HG03025 (cell line): ENCODE data around the gene RRAGC.
"Not testable (repeated sequence)": the region's sequence is repeated elsewhere in the genome, so short reads cannot be mapped to it uniquely, and the experiment has no call there.

Source experiments
- ATAC-seq: cut with Tn5 transposase; IDR thresholded peaks from one replicate; pipeline ENCODE4 v1.9.1; 2021; ENCODE audit warnings: mild to moderate bottlenecking, moderate library complexity; ENCODE audit not compliant: unreplicated experiment, low FRiP score

The RRAGC gene

GRCh38 chr1:38860454-38860795, 853 bp upstream of the RRAGC start:
- ATAC-seq: no peak

DNA sequence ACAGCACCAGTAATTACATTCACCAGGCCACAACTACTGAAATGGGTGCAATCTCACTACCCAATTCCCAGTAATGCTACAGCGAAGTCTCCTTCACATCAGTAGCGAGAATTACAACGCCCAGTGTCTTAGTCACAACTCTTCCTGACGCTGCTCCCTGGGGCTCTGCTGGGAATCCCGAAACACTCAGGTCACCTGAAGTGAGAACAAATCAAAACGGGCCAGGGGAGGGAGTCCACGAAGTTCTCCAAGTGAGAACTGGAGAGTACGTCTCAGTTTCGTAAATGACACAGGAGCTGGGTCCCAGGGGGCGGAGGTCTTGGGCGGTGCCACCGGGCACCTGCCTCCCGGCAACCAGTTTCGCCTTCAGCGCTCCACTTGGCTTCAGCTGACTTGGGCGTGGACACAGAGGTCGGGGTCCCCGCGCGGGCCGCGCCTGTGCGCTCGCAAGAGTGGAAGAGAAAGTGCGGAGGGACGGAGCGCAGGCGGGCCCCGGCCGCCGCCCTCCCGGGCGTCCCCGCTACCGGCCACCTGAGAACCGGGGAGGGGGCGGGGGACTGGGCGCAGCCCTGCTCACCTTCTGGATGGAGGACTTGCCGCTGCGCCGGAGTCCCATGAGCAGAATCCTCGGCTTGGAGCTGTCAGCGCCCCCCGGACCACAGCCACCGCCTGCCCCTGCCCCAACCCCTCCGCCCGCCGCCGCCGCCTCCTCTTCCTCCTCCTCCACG, 575 bp downstream of the RRAGC start:
- ATAC-seq: peak; percentile 34

GRCh38 chr1:38852780-38853179, 6.8 kb downstream of the RRAGC start:
- no peak for ATAC-seq

DNA sequence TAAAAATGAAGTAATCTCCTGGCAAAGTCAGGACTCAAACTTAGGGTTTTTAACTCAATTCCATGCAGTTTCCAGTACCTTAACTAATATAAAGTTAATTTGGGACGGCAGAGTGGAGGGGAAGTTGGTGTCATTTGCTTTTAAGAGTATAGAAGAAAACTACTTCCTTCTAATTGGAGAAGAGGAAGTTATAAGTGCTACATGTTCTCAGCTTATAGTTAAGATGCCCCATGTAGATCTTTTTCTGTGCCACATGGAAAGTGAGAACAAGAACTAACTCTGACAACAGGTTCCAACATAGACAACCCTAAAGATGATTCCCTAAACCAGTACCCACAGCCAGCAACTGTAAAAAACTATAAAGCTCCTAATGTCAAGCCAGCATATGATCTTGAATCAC, 11.5 kb downstream of the RRAGC start:
- ATAC-seq: no peak

GRCh38 chr1:38846210-38846609, 13.4 kb downstream of the RRAGC start:
- no peak for ATAC-seq

DNA sequence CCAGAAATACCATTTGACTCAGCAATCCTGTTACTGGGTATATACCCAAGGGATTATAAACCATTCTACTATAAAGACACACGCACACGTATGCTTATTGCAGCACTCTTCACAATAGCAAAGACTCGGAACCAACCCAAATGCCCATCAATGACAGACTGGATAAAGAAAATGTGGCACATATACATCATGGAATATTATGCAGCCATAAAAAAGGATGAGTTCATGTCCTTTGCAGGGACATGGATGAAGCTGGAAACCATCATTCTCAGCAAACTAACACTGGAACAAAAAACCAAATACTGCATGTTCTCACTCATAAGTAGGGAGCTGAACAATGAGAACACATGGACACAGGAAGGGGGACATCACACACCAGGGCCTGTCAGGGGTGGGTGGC, 14.5 kb downstream of the RRAGC start:
- not testable (repeated sequence) for ATAC-seq

- no peak for ATAC-seq
Measured at GRCh38 chr1:38840281-38840680, 19.3 kb downstream of the RRAGC start.

GRCh38 chr1:38839363-38839762, 20.2 kb downstream of the RRAGC start:
- no peak for ATAC-seq

GRCh38 chr1:38836316-38836715, 23.3 kb downstream of the RRAGC start:
- not testable (repeated sequence) for ATAC-seq

DNA sequence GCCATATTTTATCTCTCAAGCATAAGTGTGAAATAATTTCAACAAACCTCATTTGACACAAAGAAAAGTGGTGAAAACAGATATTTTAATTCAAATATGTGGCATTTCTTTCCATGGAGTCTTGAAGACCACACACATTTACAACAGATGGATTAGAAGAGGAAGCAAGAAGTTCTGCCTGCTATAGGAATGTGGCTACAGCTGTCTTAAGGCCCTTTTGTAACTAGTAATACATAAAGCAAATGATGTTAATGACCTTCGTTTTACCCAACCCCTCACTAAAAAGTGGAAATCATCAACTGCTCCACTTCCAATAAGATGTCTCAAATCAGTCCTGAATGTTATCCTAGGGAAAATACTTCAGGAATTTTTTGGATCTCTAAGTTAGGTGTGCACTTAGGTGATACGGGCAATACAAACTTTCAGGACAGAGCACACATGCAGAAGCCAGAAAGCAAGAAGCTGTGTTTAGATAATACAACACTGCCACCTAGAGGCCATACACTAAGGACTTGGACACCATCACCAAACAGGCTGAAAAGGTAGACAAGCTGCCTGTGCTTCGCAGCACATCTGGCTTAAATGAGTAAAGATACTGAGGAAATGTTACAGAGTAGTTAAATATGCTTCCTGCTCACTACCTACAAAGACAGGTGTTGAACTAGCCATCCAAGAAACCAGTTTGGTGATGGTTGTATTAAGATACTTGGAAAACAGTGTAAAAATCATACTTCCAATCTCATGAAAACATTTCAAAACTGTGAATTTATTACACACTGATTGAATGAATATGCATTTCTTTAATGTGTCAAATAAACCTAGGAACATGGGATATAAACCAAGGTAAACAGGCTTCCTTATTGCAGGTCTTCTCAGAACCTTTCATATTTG, 24.4 kb downstream of the RRAGC start:
- no peak for ATAC-seq

DNA sequence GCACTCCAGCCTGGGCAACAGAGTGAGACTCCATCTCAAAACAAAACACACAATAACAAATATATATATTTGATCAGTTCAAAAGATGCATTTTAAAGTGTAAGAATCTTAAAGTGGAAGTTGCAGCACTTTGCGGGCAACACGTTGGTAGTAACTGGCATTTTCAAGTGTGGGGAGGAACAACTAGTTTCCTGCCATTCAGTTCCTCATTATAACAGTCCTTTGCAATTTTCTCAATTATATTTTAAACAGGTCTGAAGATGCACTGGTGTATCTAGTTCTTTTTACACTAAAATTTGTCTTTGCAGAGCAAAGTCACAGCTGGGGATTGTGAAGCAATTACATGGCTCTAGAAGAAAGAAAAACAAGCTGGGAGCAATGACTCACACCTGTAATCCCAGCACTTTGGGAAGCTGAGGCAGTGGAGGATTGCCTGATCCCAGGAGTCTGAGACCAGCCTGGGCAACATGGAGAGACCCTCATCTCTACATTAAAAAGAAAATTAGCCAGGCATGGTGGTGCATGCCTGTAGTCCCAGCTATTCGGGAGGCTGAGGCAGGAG, 25.3 kb downstream of the RRAGC start:
- no peak for ATAC-seq

DNA sequence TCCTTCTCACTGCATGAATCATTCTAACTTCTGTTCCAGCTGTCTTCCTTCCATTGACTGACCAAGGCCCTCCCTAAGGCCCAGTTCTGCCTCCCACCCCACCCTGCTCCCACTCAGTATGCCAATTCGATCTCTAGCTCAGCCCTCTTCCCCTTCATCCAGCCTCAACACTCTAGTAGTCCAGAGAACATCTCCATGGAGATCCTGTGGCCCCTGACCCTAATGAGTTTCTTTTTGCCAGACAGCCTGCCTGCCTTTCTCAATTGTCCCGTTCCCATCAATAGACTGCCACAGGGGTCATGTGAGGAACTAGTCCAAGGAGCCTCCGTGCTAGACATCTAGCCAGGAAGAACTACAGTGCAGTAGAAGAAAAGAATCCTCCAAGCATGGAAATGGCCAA, 26.4 kb downstream of the RRAGC start:
- no peak for ATAC-seq

DNA sequence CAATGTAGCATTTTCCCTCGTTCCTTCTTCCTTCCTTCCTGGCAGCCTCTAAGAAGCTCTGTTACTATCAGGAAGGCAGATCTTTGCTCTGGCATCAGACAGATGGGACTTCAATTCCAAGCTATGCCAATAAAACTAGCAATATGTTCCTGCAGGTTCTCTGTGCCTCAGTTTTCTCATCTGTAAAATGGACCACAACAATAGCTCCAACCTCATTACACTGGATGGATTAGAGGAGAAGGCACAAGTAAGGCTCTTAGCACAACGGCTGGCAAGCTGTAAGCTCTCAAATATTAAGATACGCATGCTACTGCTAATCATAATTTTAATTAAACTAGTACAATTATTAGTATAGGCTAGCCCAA, 27.2 kb downstream of the RRAGC start:
- ATAC-seq: no peak

DNA sequence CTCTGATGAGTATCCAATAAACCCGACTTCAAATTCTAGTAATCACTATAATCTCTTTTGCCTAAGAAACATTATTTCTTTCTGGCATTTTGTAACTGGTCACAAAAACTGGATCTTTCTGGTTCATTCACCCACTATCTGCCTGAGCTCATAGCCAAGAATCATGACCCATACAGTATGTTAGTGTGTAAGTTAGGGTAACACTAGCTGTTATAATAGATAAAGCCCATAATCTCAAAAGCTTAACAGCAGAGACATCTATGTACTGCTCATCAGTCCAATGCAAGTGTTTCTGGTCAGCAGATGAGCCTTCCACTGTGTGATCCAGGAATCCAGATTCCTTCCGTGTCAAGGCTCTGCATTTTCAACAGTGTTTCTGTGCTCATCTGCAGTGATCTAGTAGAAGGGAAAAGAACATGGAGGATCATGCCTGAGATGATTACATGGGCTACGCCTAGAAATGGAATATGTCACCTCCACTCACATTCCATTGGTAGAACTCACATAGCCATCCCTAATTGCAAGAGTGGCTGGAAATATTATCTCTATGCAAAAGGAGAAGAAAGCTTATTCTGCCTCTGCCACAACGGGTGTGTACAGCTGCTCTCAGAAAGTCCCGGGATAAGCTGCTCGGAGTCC, 27.7 kb downstream of the RRAGC start:
- no peak for ATAC-seq

DNA sequence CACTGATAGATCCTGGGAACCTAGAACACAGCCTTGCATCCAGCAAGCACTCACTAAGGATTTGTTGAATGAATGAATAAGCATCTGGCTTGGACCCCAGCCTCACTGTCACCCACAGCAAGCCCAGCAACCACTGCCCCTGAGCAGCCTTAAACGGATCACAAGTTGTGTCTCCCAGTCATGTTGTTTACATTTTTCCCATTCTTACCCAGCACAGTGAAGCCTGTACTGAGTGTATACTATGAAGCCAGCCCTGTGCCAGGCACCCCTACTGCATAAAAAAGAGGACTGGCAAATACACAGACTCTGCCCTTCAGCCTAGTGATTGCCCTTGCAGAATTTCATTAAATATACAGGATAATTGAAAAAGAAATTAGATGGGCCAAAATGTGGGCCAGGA, 30.2 kb downstream of the RRAGC start:
- ATAC-seq: no peak

DNA sequence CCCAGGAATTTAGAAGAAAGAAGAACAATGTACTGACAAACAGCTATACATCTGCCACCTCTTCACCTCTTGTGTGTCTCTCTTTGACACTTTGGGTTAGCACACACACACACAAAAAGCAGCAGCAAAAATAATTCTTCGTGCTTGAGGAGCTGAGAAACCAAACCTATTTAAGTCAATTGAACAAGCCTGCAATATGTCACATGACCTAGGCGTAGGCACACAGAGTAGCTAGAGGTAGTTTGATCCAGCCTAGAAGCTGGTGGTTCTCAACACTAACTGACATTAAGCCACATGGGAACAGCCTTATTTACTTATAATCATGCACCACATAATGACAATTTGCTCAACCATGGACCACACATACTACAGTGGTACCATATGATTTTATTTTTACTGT, 32.3 kb downstream of the RRAGC start:
- ATAC-seq: no peak

DNA sequence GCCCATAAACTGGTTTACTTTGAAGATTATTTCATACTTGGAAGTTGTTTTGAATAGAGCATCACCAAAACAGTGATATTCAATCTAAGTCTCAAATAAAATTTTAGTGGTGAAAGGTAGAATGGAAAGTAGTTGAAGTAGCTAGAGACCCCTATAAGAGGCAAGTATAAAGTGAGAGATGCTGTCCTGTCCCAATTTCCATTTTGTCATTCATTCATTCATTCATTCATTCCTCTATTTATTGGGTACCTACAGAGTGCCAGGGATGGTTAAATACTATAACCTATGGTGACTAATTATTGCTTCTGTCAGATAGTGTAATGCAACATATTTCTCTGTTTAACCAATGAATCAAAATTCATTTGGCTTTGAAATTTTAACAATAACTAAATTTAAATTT, 32.7 kb downstream of the RRAGC start:
- ATAC-seq: no peak

DNA sequence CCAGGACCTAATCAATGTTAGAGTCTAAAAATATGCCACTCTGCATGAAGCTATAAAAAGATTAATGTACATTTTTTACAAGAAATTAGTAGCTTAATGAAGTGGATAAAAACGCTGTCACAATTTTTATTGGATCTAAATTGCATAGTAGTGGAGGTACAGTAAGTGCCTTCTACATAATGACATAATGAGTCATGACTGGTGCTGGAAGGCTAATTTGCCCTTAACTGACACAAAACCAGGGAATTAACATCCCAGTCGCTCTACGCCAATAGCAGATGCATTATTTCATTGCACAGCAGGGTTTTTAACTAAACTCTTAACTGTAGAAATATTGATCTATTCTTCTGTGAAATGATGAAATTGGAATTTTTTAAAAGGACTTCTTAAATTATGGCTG, 33.3 kb downstream of the RRAGC start:
- no peak for ATAC-seq

DNA sequence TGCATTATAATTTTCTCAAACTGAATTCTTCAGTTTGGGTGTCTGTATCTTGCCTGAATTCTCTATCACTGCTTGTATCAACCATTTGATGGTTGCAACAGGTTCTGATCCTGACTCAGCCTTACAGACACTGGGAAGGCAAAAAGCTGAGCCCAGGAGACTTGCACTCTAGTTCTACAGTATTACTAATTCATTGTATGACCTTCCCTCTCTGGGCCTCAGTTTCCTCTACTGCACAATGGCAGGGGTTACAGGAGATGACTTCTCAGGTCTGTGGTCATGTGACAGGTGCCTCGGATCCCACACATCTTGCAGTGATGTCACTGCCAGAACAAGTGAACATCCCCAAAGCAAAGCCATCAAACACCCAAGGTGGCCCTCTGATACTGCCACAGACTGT, 38.7 kb downstream of the RRAGC start:
- ATAC-seq: no peak

DNA sequence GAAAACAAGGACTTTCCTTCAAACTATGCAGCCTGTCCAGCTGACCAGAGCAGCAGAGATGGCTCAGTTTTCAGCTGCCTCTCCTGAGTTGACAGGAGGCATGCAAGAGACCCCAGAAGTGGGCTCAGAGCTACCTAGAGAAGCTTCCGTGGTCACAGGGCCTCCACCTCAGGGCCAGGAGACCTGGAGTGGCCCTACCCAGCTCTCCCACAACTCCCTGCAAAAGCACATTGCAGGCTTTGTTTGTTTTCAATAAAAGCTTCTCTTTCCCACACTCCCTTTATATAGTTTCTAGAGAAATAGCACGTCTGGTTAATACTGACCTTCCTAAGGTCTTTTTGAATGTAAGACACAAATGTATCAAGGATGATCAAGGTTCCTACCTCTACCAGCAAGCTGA, 40.1 kb downstream of the RRAGC start:
- ATAC-seq: no peak

DNA sequence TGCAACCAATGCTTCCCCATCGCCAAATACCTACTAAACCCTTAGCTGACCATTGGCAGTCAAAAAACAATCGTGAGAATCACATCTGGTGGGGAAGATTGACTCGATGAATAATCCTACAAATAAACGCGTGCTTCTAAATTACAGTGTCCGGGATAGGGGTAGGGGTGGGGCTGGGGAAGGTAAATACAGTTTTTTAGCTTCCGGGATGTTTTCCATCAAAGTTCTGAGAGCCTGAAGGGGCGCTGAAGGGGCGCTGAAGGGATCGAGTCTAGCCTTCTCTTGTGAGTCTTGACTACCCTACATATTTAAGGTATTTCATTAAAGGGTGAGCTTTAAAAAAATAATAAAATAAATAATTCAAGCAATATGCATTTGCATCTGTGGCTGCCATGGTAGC, 40.5 kb downstream of the RRAGC start:
- ATAC-seq: no peak
